Measurements from ENCODE around the gene AOC2. TPM values are rescaled to one million over a fixed set of nuclear protein-coding genes. Genes with fewer than 3 reads are reported as not detected.

The AOC2 gene, protein sequence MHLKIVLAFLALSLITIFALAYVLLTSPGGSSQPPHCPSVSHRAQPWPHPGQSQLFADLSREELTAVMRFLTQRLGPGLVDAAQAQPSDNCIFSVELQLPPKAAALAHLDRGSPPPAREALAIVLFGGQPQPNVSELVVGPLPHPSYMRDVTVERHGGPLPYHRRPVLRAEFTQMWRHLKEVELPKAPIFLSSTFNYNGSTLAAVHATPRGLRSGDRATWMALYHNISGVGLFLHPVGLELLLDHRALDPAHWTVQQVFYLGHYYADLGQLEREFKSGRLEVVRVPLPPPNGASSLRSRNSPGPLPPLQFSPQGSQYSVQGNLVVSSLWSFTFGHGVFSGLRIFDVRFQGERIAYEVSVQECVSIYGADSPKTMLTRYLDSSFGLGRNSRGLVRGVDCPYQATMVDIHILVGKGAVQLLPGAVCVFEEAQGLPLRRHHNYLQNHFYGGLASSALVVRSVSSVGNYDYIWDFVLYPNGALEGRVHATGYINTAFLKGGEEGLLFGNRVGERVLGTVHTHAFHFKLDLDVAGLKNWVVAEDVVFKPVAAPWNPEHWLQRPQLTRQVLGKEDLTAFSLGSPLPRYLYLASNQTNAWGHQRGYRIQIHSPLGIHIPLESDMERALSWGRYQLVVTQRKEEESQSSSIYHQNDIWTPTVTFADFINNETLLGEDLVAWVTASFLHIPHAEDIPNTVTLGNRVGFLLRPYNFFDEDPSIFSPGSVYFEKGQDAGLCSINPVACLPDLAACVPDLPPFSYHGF
- total RNA-seq: 1 to 10 TPM; 3.0 to 3.5 (median 3.2) TPM
- polyA plus RNA-seq: not detected
- 2.2 reads per million, percentile 10 among the genes with 10 or more reads in this experiment for total RNA-seq

DNA sequence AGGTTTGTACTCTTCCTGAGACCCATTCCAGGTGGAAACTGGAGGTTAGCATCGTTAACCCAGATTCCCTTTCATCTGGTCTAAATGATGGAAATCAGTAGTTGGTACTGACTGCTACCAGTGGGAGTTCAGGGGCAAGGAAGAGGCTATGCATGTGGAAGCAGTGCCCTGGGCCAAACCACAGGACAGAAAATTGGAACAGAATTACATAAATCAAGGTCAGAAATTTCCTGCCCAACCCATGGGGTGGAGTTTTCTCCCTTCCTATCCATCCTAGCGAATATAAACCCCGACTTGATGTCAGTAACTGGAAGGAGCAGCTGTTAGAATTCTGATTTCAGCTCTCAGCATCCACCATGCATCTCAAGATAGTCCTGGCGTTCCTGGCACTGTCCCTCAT is at the start of gene AOC2:
TSS of gene AOC2 (plus strand) at position 310 of the 400 bp plus-strand sequence. CDS start at position 357, 47 bp downstream.
- ATAC-seq: no peak
- Mint-ChIP-seq H3K27me3 (no peaks in the 10 kb centered on the region), H3K9me3 (peaks cover 0 to 2% (median 0%) of the 10 kb centered on the region in 11 donors), H3K36me3 (peaks cover 2 to 28% (median 12%) of the 10 kb centered on the region in 5 donors), H3K4me3 (no peak within 1 kb of the TSS), H3K27ac (peak within 1 kb of the TSS in 1 of 9 donors; percentile 33), H3K4me1 (peaks cover 0 to 8% (median 0%) of the 10 kb centered on the region in 7 donors)
- POLR2A ChIA-PET: no interaction called here
- H3K4me3 ChIP-seq (ENCODE audit: low read length): no peak within 1 kb of the TSS
- H3K4me1 ChIP-seq (ENCODE audit: control insufficient read depth in 2 of 2, insufficient read depth in 2 of 2, low read length in 2 of 2): no peaks in the 10 kb centered on the region
- H3K9me3 ChIP-seq (ENCODE audit: control insufficient read depth in 2 of 3, low read length in 3 of 3): no peaks in the 10 kb centered on the region
- peaks cover 20 to 65% (median 21%) of the 10 kb centered on the region in 3 experiments for H3K36me3 ChIP-seq (ENCODE audit: control insufficient read depth in 2 of 3, insufficient read depth in 3 of 3, low read length in 3 of 3)
- intact Hi-C loops (cut with micrococcal nuclease): no loop called here
- no peak within 1 kb of the TSS for H3K27ac ChIP-seq (ENCODE audit: low read depth, low read length)
- no peaks in the 10 kb centered on the region for H3K27me3 ChIP-seq (ENCODE audit: control insufficient read depth in 2 of 2, insufficient read depth in 2 of 2, low read length in 2 of 2)
- CTCF ChIA-PET: interaction anchor here (1.0 to 1.4 kb wide), 3 partner anchors 11 to 495 kb away, joined by 3 to 4 read pairs (median 3); partner anchors contain the start of gene PSME3
- no peak for DNase-seq

DNA sequence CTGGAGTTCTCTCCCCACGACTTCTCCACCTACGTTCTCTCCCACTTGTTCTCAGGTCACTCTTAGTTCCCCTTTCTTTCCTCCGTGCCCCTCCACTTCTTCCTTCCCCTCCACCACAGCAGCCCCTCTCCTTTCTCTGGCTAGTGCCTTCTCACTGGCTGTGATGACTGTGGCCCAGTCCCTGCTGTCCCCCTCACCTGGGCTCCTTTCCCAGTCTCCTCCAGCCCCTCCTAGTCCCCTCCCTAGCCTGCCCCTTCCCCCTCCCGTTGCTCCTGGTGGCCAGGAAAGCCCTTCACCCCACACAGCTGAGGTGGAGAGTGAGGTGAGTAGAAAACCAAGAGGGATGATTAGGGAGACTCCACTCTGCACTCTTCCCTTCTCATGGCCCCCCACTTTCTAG is 49.3 kb upstream of the AOC2 start:
- Histone ChIP-seq H3K27me3 (ENCODE audit: control insufficient read depth in 2 of 2, insufficient read depth in 2 of 2, low read length in 2 of 2) (no peaks in the 10 kb centered on the region), H3K4me1 (ENCODE audit: control insufficient read depth in 2 of 2, insufficient read depth in 2 of 2, low read length in 2 of 2) (peaks cover 8 to 10% of the 10 kb centered on the region in 2 donors), H3K4me3 (ENCODE audit: low read length) (no peak overlapping the region), H3K27ac (ENCODE audit: low read depth, low read length) (no peak overlapping the region), H3K36me3 (ENCODE audit: control insufficient read depth in 2 of 3, insufficient read depth in 3 of 3, low read length in 3 of 3) (peaks cover 0 to 4% (median 0%) of the 10 kb centered on the region in 3 experiments), H3K9me3 (ENCODE audit: control insufficient read depth in 2 of 3, low read length in 3 of 3) (no peaks in the 10 kb centered on the region)
- intact Hi-C loops (cut with micrococcal nuclease): no loop called here
- no peak for DNase-seq
- Mint-ChIP-seq H3K27ac (no peak overlapping the region), H3K9me3 (peaks cover 0 to 5% (median 0%) of the 10 kb centered on the region in 11 donors), H3K4me1 (peaks cover 22 to 34% (median 31%) of the 10 kb centered on the region in 7 donors), H3K4me3 (no peak overlapping the region), H3K36me3 (peaks cover 0 to 13% (median 5%) of the 10 kb centered on the region in 5 donors), H3K27me3 (peaks cover 0 to 8% (median 3%) of the 10 kb centered on the region in 5 donors)
- ChIA-PET POLR2A (interaction anchor here (4.2 kb wide), 1 partner anchor 22 kb away, joined by 19 read pairs; the partner anchor contains the start of gene VPS25), CTCF (no interaction called here)
- ATAC-seq: no peak

DNA sequence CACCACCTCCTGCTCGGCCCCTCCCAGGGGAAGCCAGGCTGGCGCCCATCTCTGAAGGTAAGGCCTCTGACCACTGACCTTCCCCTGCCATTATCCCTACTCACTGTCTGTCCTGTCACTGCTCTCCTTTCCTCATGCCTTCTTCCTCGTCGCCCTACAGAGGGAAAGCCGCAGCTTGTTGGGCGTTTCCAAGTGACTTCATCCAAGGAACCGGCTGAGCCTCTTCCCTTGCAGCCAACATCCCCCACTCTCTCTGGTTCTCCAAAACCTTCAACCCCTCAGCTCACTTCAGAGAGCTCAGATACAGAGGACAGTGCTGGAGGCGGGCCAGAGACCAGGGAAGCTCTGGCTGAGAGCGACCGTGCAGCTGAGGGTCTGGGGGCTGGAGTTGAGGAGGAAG is 48.9 kb upstream of the AOC2 start:
- ATAC-seq: no peak

DNA sequence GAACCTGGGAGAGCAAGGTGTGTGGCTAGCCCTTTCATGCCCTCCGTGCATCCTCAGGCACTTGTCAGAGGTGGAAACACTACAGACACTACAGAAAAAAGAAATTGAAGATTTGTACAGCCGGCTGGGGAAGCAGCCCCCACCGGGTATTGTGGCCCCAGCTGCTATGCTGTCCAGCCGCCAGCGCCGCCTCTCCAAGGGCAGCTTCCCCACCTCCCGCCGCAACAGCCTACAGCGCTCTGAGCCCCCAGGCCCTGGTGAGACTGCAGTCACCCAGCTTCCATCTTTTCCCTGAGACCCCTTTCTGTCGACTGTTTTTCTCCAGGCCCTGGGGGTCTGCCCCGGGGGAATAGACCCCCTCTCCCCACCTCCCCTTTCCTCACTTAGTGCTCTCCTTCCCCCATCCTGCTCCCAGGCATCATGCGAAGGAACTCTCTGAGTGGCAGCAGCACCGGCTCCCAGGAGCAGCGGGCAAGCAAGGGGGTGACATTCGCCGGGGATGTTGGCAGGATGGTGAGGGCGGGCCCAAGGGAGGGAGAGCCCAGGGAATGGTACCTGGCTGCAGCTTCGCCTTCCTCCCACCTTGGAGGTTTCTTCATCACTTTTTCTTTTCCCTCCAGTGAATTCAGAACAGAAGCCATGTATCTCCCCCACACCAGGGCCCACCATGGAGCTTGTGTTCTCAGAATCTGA is 48.2 kb upstream of the AOC2 start:
- peaks cover 0 to 2% (median 0%) of the 10 kb centered on the region in 11 donors for H3K9me3 Mint-ChIP-seq
- intact Hi-C loops (cut with micrococcal nuclease): no loop called here
- H3K27ac Mint-ChIP-seq: no peak overlapping the region

More for the DNA sequence above, 48.9 kb upstream of the AOC2 start:
- Histone ChIP-seq H3K4me1 (ENCODE audit: control insufficient read depth in 2 of 2, insufficient read depth in 2 of 2, low read length in 2 of 2) (peaks cover 8 to 10% of the 10 kb centered on the region in 2 donors), H3K4me3 (ENCODE audit: low read length) (no peak overlapping the region), H3K36me3 (ENCODE audit: control insufficient read depth in 2 of 3, insufficient read depth in 3 of 3, low read length in 3 of 3) (peaks cover 0 to 4% (median 0%) of the 10 kb centered on the region in 3 experiments), H3K9me3 (ENCODE audit: control insufficient read depth in 2 of 3, low read length in 3 of 3) (no peaks in the 10 kb centered on the region), H3K27me3 (ENCODE audit: control insufficient read depth in 2 of 2, insufficient read depth in 2 of 2, low read length in 2 of 2) (no peaks in the 10 kb centered on the region), H3K27ac (ENCODE audit: low read depth, low read length) (no peak overlapping the region)
- Mint-ChIP-seq H3K36me3 (peaks cover 0 to 13% (median 5%) of the 10 kb centered on the region in 5 donors), H3K9me3 (peaks cover 0 to 3% (median 0%) of the 10 kb centered on the region in 11 donors), H3K4me3 (peak overlapping the region in 4 of 10 donors; percentile 33 to 54 (median 44)), H3K27ac (peak overlapping the region in 2 of 9 donors; percentile 43 to 76), H3K4me1 (peaks cover 22 to 34% (median 31%) of the 10 kb centered on the region in 7 donors), H3K27me3 (peaks cover 0 to 11% (median 0%) of the 10 kb centered on the region in 5 donors)
- intact Hi-C loops (cut with micrococcal nuclease): no loop called here
- no peak for DNase-seq
- ChIA-PET POLR2A (interaction anchor here (0.6 to 4.2 kb wide), 2 partner anchors 22 to 781 kb away, joined by 3 to 19 read pairs; partner anchors contain the start of gene VPS25), CTCF (no interaction called here)

DNA sequence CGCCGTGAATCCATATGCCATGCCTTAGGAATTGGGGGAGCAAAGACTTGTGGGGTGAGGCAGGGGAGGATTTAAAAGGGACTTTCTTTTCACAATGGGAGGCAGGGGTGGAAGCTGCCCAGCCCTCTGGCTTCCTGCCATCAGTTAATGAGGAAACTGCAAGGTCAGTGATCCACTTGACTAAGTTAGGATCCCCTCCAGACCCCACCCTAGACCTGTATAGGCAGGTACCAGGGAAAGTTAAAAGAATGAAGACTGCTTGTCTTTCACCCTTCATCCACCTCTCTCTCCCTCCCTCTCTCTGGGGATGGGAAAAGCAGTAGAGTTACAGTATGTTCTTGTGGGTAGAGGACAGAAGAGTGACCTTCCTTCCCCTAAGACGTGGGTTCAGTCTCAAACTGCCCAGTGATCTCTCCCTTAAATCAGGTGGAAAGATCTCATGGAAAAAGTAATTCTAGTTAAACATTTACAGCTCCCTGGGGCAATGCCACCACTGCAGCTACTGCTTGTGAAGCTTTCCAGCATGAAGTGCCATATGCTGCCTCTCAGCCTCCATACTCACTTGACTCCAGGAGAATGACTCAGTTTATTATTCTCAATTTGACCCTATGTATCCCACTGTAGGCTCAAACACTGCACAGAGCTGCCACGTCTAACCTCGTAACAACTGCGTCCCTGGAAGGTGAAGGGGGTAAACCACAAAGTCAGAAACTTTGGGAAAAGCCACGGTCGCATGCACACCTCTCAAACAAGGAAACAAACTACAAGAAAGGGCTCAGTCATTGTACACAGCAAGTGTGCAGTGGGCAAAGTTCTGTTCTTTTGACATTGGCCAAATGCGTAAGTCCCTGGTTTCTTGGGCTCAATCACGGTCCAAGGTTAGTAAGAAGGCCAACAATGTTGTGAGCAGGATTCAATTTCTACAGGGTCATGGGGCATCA is 47.0 kb upstream of the AOC2 start:
- Histone ChIP-seq H3K27me3 (ENCODE audit: control insufficient read depth in 2 of 2, insufficient read depth in 2 of 2, low read length in 2 of 2) (no peaks in the 10 kb centered on the region), H3K9me3 (ENCODE audit: control insufficient read depth in 2 of 3, low read length in 3 of 3) (no peaks in the 10 kb centered on the region), H3K4me1 (ENCODE audit: control insufficient read depth in 2 of 2, insufficient read depth in 2 of 2, low read length in 2 of 2) (peaks cover 8 to 10% of the 10 kb centered on the region in 2 donors), H3K4me3 (ENCODE audit: low read length) (peak overlapping the region; percentile 98), H3K27ac (ENCODE audit: low read depth, low read length) (peak overlapping the region; percentile 76), H3K36me3 (ENCODE audit: control insufficient read depth in 2 of 3, insufficient read depth in 3 of 3, low read length in 3 of 3) (peaks cover 0 to 4% (median 0%) of the 10 kb centered on the region in 3 experiments)
- H3K27ac Mint-ChIP-seq: peak overlapping the region in 5 of 9 donors; percentile 12 to 87 (median 53)
- POLR2A ChIA-PET: interaction anchor here (0.6 to 4.2 kb wide), 3 partner anchors 9 to 25 kb away, joined by 3 to 19 read pairs (median 4); partner anchors contain the start of gene VPS25
- peak overlapping the region; percentile 88 to 97 (median 94) for H3K4me3 Mint-ChIP-seq
- DNase-seq (no peak), ATAC-seq (no peak)
- peaks cover 22 to 34% (median 31%) of the 10 kb centered on the region in 7 donors for H3K4me1 Mint-ChIP-seq
- CTCF ChIA-PET: no interaction called here
- peaks cover 0 to 2% (median 0%) of the 10 kb centered on the region in 11 donors for H3K9me3 Mint-ChIP-seq
- H3K27me3 Mint-ChIP-seq: peaks cover 0 to 15% (median 0%) of the 10 kb centered on the region in 5 donors
- peaks cover 0 to 13% (median 5%) of the 10 kb centered on the region in 5 donors for H3K36me3 Mint-ChIP-seq
- intact Hi-C loops (cut with micrococcal nuclease): loop anchor here (1.0 kb wide), 1 partner anchor 27 kb away; the partner anchor contains the start of gene BECN1 (in 2 of the 2)

More for the DNA sequence above, 48.2 kb upstream of the AOC2 start:
- H3K27me3 ChIP-seq (ENCODE audit: control insufficient read depth in 2 of 2, insufficient read depth in 2 of 2, low read length in 2 of 2): no peaks in the 10 kb centered on the region
- peaks cover 8 to 10% of the 10 kb centered on the region in 2 donors for H3K4me1 ChIP-seq (ENCODE audit: control insufficient read depth in 2 of 2, insufficient read depth in 2 of 2, low read length in 2 of 2)
- DNase-seq (no peak), ATAC-seq (no peak)
- ChIA-PET POLR2A (interaction anchor here (0.6 to 4.2 kb wide), 3 partner anchors 23 to 781 kb away, joined by 3 to 19 read pairs (median 4); partner anchors contain the start of gene VPS25), CTCF (no interaction called here)
- peaks cover 0 to 4% (median 0%) of the 10 kb centered on the region in 3 experiments for H3K36me3 ChIP-seq (ENCODE audit: control insufficient read depth in 2 of 3, insufficient read depth in 3 of 3, low read length in 3 of 3)
- peaks cover 0 to 10% (median 0%) of the 10 kb centered on the region in 5 donors for H3K27me3 Mint-ChIP-seq
- no peaks in the 10 kb centered on the region for H3K9me3 ChIP-seq (ENCODE audit: control insufficient read depth in 2 of 3, low read length in 3 of 3)
- H3K4me1 Mint-ChIP-seq: peaks cover 22 to 34% (median 31%) of the 10 kb centered on the region in 7 donors
- peaks cover 0 to 13% (median 5%) of the 10 kb centered on the region in 5 donors for H3K36me3 Mint-ChIP-seq
- H3K27ac ChIP-seq (ENCODE audit: low read depth, low read length): no peak overlapping the region
- peak overlapping the region in 6 of 10 donors; percentile 33 to 92 (median 46) for H3K4me3 Mint-ChIP-seq
- H3K4me3 ChIP-seq (ENCODE audit: low read length): no peak overlapping the region

All from naive thymus-derived CD4-positive, alpha-beta T cell (primary cell).